Astrocyte (in vitro differentiated cells and primary cell): ENCODE data around the gene GRK2.

ENCODE experiments used
- EZH2 ChIP-seq: IDR thresholded peaks from 2 replicates; pipeline ENCODE4 v1.6.1; 2012; ENCODE audit warnings: mild to moderate bottlenecking, low read length, inconsistent platforms; ENCODE audit not compliant: insufficient read depth
- TF ChIP-seq, protein P1 (sequence below): IDR thresholded peaks from 2 replicates; pipeline ENCODE4 v1.5.1; 2011; ENCODE audit warnings: low read depth, mild to moderate bottlenecking, inconsistent platforms, low read length, moderate library complexity; ENCODE audit not compliant: insufficient read depth

DNA sequence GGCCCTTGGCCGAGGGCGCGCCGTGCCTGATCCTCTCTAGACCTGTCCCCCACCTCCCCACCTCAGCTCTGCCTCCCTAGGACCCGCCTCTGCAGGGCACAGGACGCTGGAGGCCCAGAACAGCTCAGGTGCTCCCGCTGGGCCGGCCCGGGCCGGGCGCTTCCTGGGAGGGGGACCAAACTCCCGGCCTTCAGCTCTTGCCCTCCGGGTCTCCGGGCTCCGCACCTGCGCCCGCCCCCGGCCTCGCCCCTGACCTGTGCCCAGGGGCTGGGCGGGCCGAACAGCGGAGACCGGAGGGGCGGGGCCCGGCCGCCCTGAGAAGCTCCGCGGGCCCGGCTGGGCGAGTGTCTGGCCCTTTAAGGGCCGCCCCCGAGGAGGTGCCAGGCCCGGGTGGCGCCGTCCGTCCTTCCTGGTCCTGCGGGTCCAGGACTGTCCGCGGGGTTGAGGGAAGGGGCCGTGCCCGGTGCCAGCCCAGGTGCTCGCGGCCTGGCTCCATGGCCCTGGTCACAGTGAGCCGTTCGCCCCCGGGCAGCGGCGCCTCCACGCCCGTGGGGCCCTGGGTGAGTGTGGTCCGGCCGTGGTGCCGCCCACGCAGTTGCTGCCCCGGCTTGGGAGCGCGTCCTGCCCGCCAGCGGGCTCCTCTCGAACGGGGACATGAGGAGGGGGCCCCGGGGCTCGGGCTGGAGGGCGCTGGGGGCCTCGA, 37.0 kb downstream of the GRK2 start, which contains the start of gene SSH3:
- TF ChIP-seq, protein P1, sequence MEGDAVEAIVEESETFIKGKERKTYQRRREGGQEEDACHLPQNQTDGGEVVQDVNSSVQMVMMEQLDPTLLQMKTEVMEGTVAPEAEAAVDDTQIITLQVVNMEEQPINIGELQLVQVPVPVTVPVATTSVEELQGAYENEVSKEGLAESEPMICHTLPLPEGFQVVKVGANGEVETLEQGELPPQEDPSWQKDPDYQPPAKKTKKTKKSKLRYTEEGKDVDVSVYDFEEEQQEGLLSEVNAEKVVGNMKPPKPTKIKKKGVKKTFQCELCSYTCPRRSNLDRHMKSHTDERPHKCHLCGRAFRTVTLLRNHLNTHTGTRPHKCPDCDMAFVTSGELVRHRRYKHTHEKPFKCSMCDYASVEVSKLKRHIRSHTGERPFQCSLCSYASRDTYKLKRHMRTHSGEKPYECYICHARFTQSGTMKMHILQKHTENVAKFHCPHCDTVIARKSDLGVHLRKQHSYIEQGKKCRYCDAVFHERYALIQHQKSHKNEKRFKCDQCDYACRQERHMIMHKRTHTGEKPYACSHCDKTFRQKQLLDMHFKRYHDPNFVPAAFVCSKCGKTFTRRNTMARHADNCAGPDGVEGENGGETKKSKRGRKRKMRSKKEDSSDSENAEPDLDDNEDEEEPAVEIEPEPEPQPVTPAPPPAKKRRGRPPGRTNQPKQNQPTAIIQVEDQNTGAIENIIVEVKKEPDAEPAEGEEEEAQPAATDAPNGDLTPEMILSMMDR, result no peak
- no peak for TF ChIP-seq EZH2
